Epithelial cell of alveolus of lung (primary cell): ENCODE results near the gene GAR1. TPM values are rescaled to one million over a fixed set of nuclear protein-coding genes. Genes with fewer than 3 reads are reported as not detected.

Source experiments
- total RNA-seq: library from RNA; depleted of rRNA; stranded (reverse); fragments of >200 nt; gene quantifications from 2 replicates; pipeline ENCODE4 v1.2.1, GENCODE V29; 2015

GAR1 gene
- total RNA-seq, result 13.2 and 17.0 TPM in 2 replicates

DNA sequence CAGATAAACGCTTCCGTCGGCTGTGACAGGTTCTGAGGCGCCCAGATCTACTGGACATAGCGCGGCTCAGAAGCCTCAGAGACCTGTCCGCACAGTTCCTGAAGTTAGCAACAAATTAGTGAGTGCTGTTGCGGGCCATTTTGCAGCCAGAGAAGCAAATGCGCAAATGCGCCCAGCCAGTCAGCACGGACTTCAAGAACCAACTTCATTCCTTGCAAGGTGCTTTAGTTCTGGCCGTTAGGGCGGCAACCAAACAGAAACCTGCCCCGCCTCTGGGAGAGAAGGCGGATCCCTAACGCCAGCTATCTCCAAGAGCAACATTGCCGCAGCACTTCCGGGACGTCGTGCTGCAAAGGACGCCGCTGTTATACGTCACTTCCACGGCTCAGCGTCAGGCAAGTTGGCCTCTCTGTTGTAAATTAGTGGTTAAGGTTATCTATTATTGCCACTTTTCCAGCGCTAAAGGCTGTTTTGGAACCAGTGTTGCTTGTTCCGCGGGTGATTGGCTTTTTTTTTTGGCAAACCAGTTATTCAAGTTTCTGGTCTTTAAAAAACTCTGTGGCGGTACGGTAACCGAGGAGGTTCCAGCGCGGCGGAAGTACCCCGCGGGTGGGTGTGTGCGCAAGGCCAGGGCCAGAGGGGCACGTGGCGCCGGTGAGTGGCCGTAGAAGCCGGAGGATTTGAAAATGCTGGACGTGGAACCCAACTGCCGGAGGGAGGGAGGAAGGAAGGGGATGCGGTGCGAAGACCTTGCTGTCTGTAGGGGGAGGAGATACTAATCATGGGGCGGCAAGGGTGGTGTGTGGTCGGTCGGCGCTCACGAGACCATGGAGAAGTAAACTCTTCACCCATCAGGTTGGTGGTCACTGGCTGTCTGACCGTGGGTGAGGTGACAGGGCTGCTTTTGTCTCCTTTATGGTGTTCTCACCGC is at the start of gene GAR1:
TSS of gene GAR1 (plus strand) at position 612 of the 931 bp plus-strand sequence. CDS start 403 bp downstream, outside the sequence.

DNA sequence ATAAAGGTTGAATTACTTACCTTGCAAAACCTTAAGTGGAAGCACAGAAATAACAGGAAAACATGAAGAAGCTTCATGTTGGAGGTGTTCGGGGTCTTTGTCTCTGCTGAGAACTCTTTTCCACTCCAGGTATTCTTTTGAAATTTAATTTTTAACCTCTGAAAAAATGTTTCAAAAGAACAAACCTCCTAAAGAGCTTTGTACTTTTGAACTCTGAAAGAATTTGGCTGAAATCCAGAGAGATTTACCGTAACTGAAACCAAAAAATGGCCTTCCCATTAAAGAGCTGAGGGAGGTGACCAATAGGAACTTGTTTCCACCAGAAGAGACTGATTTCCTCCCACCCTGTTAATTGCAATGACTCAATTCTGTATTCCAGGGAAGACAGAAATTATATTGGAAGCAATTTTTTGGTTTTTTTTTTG is 13.7 kb upstream of the GAR1 start, which contains the start of gene CFI:
TSS of gene CFI (minus strand) at position 105 of the 425 bp plus-strand sequence. CDS start at position 77, 28 bp downstream.

DNA sequence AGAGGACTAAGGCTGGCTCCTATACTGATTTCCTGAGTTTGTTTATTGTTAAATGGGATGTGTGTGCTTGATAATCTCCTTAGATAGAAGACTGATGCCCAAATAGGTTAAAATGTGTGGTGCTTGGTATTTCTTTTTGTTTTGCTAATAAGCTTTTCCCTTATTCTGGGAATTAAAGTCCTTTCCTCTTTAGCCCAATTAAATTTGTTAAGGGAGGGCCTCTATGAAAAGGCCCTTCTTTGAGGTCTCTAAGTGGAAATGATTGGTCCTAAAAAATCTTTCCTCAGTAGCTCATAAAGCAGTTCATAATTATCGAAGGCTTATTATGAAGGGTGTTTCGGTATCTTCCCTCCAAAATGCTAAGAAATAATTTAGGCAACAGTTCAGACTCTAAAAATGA is 12.1 kb downstream of the GAR1 start, which contains the start of gene RRH:
TSS of gene RRH (plus strand) at position 301 of the 400 bp plus-strand sequence. CDS start at position 357, 56 bp downstream.

DNA sequence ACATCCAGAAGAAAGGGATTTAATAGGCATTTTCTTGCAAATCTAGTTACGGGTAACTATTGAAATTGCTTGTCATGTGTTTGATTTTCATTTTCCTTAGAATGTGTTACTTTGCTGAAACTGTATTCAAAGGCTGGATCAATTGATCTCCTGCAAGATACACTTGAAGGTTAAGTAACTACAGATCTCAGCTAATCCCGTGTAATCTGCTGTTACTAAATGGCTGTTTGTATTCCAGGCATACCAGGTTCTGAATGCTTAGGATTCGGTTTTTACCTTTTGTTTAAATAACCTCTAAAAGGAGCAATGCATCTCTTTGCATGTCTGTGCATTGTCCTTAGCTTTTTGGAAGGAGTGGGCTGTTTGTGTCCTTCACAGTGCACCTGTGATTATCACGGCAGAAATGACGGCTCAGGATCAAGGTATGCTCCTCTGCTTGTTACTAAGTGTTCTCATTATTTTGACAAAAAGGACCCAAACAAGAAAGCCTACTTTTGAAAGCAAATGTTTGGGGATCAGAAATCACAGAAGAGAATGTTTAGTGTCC is 32.4 kb downstream of the GAR1 start, which contains the start of gene LRIT3:
TSS of gene LRIT3 (plus strand) at position 212 of the 547 bp plus-strand sequence. CDS start at position 307, 95 bp downstream.

Other genes with a start within 250 kb of the GAR1 start
- gene CASP6, start 112.3 kb upstream of the GAR1 start, total RNA-seq, result 13.7 and 30.5 TPM in 2 replicates
- gene PLA2G12A, start 85.7 kb upstream of the GAR1 start, total RNA-seq, result 13.7 and 28.3 TPM in 2 replicates
- gene CFI, start 13.8 kb upstream of the GAR1 start, total RNA-seq, result 12.2 and 18.3 TPM in 2 replicates
- 0.13 and 0.24 TPM in 2 replicates for gene RRH, start 12.2 kb downstream of the GAR1 start, total RNA-seq
- under 0.01 TPM in 1 of 2 replicates, not detected in the other for gene LRIT3, start 32.3 kb downstream of the GAR1 start, total RNA-seq
- 0.08 and 0.13 TPM in 2 replicates for gene EGF, start 97.1 kb downstream of the GAR1 start, total RNA-seq